ENCODE data around the gene RPS6KA2. TPM values are rescaled to one million over a fixed set of nuclear protein-coding genes. Genes with fewer than 3 reads are reported as not detected.

RPS6KA2 gene
- total RNA-seq, 4 donors from 2014 or later = 11.8 to 66.0 (median 19.2) TPM

- no peak overlapping the region for H3K4me3 ChIP-seq
- WGBS, 2 donors = 77 to 78% methylated on average over 5 of the region's 5 CpGs
- intact Hi-C loops (cut with DNase I) = no loop called here
- no peaks in the 10 kb centered on the region for H3K36me3 ChIP-seq
- no peaks in the 10 kb centered on the region for H3K4me1 ChIP-seq
- no peak for DNase-seq
- no peak overlapping the region for H3K27ac ChIP-seq
- peaks cover 0 to under 1% (median 0%) of the 10 kb centered on the region in 4 donors for H3K27me3 ChIP-seq
- H3K9me3 ChIP-seq = no peaks in the 10 kb centered on the region
- TF ChIP-seq CTCF (IDR thresholded peaks at IDR 0.05) (no peak), POLR2A (IDR thresholded peaks at IDR 0.05) (no peak)
These were observed 37.1 kb upstream of the RPS6KA2 start for GRCh38 chr6:166664135-166664534.

GRCh38 chr6:166663568-166663967 is 36.5 kb upstream of the RPS6KA2 start:
- WGBS, 2 donors = 75 to 83% methylated on average over 4 to 6 of the region's 6 CpGs
- Histone ChIP-seq H3K9me3 (no peaks in the 10 kb centered on the region), H3K4me1 (no peaks in the 10 kb centered on the region), H3K36me3 (no peaks in the 10 kb centered on the region), H3K27me3 (no peaks in the 10 kb centered on the region), H3K27ac (no peak overlapping the region), H3K4me3 (no peak overlapping the region)
- intact Hi-C loops (cut with DNase I) = no loop called here
- no peak for TF ChIP-seq CTCF (IDR thresholded peaks at IDR 0.05)
- no peak for TF ChIP-seq POLR2A (IDR thresholded peaks at IDR 0.05)
- DNase-seq = no peak

GRCh38 chr6:166662690-166663089 is 35.6 kb upstream of the RPS6KA2 start:
- Histone ChIP-seq H3K36me3 (no peaks in the 10 kb centered on the region), H3K27ac (no peak overlapping the region), H3K4me1 (no peaks in the 10 kb centered on the region), H3K27me3 (peaks cover 0 to 6% (median 0%) of the 10 kb centered on the region in 4 donors), H3K4me3 (no peak overlapping the region), H3K9me3 (no peaks in the 10 kb centered on the region)
- WGBS, 2 donors = 90 to 91% methylated on average over 11 of the region's 11 CpGs
- DNase-seq = no peak
- intact Hi-C loops (cut with DNase I) = no loop called here
- TF ChIP-seq POLR2A (IDR thresholded peaks at IDR 0.05) = no peak
- no peak for TF ChIP-seq CTCF (IDR thresholded peaks at IDR 0.05)

- intact Hi-C loops (cut with DNase I) = no loop called here
- Histone ChIP-seq H3K36me3 (no peaks in the 10 kb centered on the region), H3K27ac (no peak overlapping the region), H3K4me3 (no peak overlapping the region), H3K9me3 (no peaks in the 10 kb centered on the region), H3K4me1 (no peaks in the 10 kb centered on the region), H3K27me3 (peaks cover 0 to 12% (median 0%) of the 10 kb centered on the region in 4 donors)
- DNase-seq = no peak
- WGBS, 2 donors = 79 to 83% methylated on average over 12 of the region's 12 CpGs
- TF ChIP-seq POLR2A (IDR thresholded peaks at IDR 0.05) (no peak), CTCF (IDR thresholded peaks at IDR 0.05) (no peak)
These were observed 34.5 kb upstream of the RPS6KA2 start for GRCh38 chr6:166661327-166662085.

GRCh38 chr6:166660157-166660688 is 33.2 kb upstream of the RPS6KA2 start:
- 80 to 81% methylated on average over 5 of the region's 5 CpGs for whole genome bisulfite sequencing, 2 donors
- H3K36me3 ChIP-seq = no peaks in the 10 kb centered on the region
- H3K27ac ChIP-seq = no peak overlapping the region
- H3K4me1 ChIP-seq = no peaks in the 10 kb centered on the region
- no peak overlapping the region for H3K4me3 ChIP-seq
- DNase-seq = no peak
- peaks cover 0 to 25% (median 0%) of the 10 kb centered on the region in 4 donors for H3K27me3 ChIP-seq
- no peaks in the 10 kb centered on the region for H3K9me3 ChIP-seq
- TF ChIP-seq POLR2A (IDR thresholded peaks at IDR 0.05) = no peak
- TF ChIP-seq CTCF (IDR thresholded peaks at IDR 0.05) = no peak
- intact Hi-C loops (cut with DNase I) = no loop called here
